CD14-positive monocyte (primary cell): ENCODE results near the gene MIF4GD. TPM values are rescaled to one million over a fixed set of nuclear protein-coding genes. Genes with fewer than 3 reads are reported as not detected.

Source experiments
- DNase-seq, 3 donors: peaks; one replicate each; pipeline ENCODE4 v3.0.0-alpha.2; 2011 to 2022
- H2AFZ ChIP-seq: 2 replicates; pipeline ENCODE4 v1.6.0; 2012; ENCODE audit warnings: mild to moderate bottlenecking, low read depth, low read length, inconsistent platforms; ENCODE audit not compliant: insufficient read depth, poor library complexity, severe bottlenecking
- H3K27ac ChIP-seq, 2 donors: 1 replicate in 1 of 2; 2 replicates in 1 of 2; pipeline ENCODE4 v1.5.1; 2012 to 2013; ENCODE audit warnings: low read length in 2 of 2, control low read depth in 1 of 2, inconsistent platforms in 1 of 2, low read depth in 1 of 2, mild to moderate bottlenecking in 1 of 2
- H3K27me3 ChIP-seq, 2 donors: one replicate each; pipeline versions ENCODE4 v1.6.0 to v1.6.1; 2011 to 2013; ENCODE audit warnings: low read length in 2 of 2; ENCODE audit not compliant: control insufficient read depth in 2 of 2, insufficient read depth in 2 of 2
- H3K36me3 ChIP-seq, 2 donors: replicated peaks in 1 of 2; 1 replicate in 1 of 2; 2 replicates in 1 of 2; pipeline versions ENCODE4 v1.5.1 to v1.6.1; 2012 to 2013; ENCODE audit warnings: low read length in 2 of 2, control low read depth in 1 of 2, inconsistent platforms in 1 of 2, mild to moderate bottlenecking in 1 of 2; ENCODE audit not compliant: insufficient read depth in 2 of 2, control insufficient read depth in 1 of 2
- H3K4me1 ChIP-seq, 2 donors: 1 replicate in 1 of 2; 2 replicates in 1 of 2; pipeline versions ENCODE4 v1.5.1 to v1.6.1; 2012 to 2013; ENCODE audit warnings: low read length in 2 of 2, control low read depth in 1 of 2, inconsistent platforms in 1 of 2, mild to moderate bottlenecking in 1 of 2, moderate library complexity in 1 of 2; ENCODE audit not compliant: insufficient read depth in 2 of 2, control insufficient read depth in 1 of 2
- H3K4me2 ChIP-seq: replicated peaks from 2 replicates; pipeline ENCODE3; 2012; ENCODE audit warnings: low read length, moderate library complexity, mild to moderate bottlenecking; ENCODE audit not compliant: poor library complexity, severe bottlenecking; ENCODE audit errors: extremely low read depth
- H3K4me3 ChIP-seq, 3 experiments: fragments of 200-600 bp in 1 of 3; sonication (generic) in 1 of 3; replicated peaks in 1 of 3; 1 replicate in 2 of 3; 2 replicates in 1 of 3; pipeline ENCODE4 v1.5.1; 2011 to 2013; ENCODE audit warnings: low read length in 3 of 3, mild to moderate bottlenecking in 3 of 3, control low read depth in 2 of 3, low read depth in 2 of 3, inconsistent platforms in 1 of 3, moderate library complexity in 1 of 3
- H3K79me2 ChIP-seq: 2 replicates; pipeline ENCODE4 v1.6.0; 2012; ENCODE audit warnings: mild to moderate bottlenecking, control low read depth, inconsistent platforms, low read length, moderate library complexity; ENCODE audit not compliant: insufficient read depth
- H3K9ac ChIP-seq: 2 replicates; pipeline ENCODE4 v1.6.0; 2017; ENCODE audit warnings: low read length, mild to moderate bottlenecking; ENCODE audit not compliant: insufficient read depth, poor library complexity, severe bottlenecking
- H3K9me3 ChIP-seq, 2 donors: replicated peaks in 1 of 2; 1 replicate in 1 of 2; 2 replicates in 1 of 2; pipeline versions ENCODE4 v1.5.1 to v1.6.1; 2012 to 2013; ENCODE audit warnings: low read length in 2 of 2, control low read depth in 1 of 2; ENCODE audit not compliant: control insufficient read depth in 1 of 2, insufficient read depth in 1 of 2
- H4K20me1 ChIP-seq: 2 replicates; pipeline ENCODE4 v1.6.0; 2012; ENCODE audit warnings: mild to moderate bottlenecking, low read length, control low read depth, moderate library complexity; ENCODE audit not compliant: insufficient read depth
- H3K27ac Mint-ChIP-seq, 7 donors: one replicate each; pipeline ENCODE4 v1.8.0; 2020; ENCODE audit warnings: mild to moderate bottlenecking in 7 of 7, mixed read lengths in 7 of 7, moderate library complexity in 6 of 7, inconsistent platforms in 2 of 7
- H3K27me3 Mint-ChIP-seq, 3 donors: one replicate each; pipeline ENCODE4 v1.8.0; 2021 to 2022; ENCODE audit warnings: low read depth in 3 of 3, mild to moderate bottlenecking in 3 of 3, mixed read lengths in 3 of 3, moderate library complexity in 3 of 3, inconsistent platforms in 1 of 3
- H3K36me3 Mint-ChIP-seq, 2 donors: one replicate each; pipeline ENCODE4 v1.8.0; 2020; ENCODE audit warnings: mixed read lengths in 2 of 2, inconsistent platforms in 1 of 2, mild to moderate bottlenecking in 1 of 2
- H3K4me1 Mint-ChIP-seq: one replicate; pipeline ENCODE4 v1.8.0; 2020; ENCODE audit warnings: mild to moderate bottlenecking, mixed read lengths
- H3K4me3 Mint-ChIP-seq, 2 donors: one replicate each; pipeline ENCODE4 v1.8.0; 2020; ENCODE audit warnings: mild to moderate bottlenecking in 2 of 2, mixed read lengths in 2 of 2, moderate library complexity in 1 of 2
- H3K9me3 Mint-ChIP-seq, 7 donors: one replicate each; pipeline ENCODE4 v1.8.0; 2020 to 2022; ENCODE audit warnings: mixed read lengths in 7 of 7, mild to moderate bottlenecking in 6 of 7, moderate library complexity in 6 of 7, inconsistent platforms in 2 of 7
- CTCF ChIP-seq: fragments of 200-600 bp; IDR thresholded peaks from one replicate; pipeline ENCODE4 v1.8.0; 2022; ENCODE audit warnings: antibody characterized with exemption, mild to moderate bottlenecking
- WGBS: methylation state at CpG from one replicate; pipeline ENCODE4 v1.1.5; 2013; ENCODE audit warnings: missing lambda C conversion rate; ENCODE audit not compliant: insufficient coverage; 5-methylcytosine and 5-hydroxymethylcytosine counted together
- intact Hi-C, 2 donors: fragments of 100-400 bp; cut with micrococcal nuclease; formaldehyde crosslinking; loops; one replicate each; pipeline versions ENCODE4 v1.15.0 to v1.15.1; 2023
- polyA plus RNA-seq, 3 donors: library from polyadenylated mRNA; depleted of rRNA in 1 of 3; unstranded in 2 of 3; stranded (reverse) in 1 of 3; fragments of 300-500 nt in 2 of 3; fragments of >200 nt in 1 of 3; fragmentation: Illumina TruSeq in 2 of 3; gene quantifications; 1 replicate in 2 of 3; 2 replicates in 1 of 3; pipeline ENCODE4 v1.2.3, GENCODE V29; 2012 to 2021

Gene MIF4GD
- polyA plus RNA-seq, 3 donors: 66.9 to 103 (median 80.6) TPM

GRCh38 chr17:75262112-75262606, 8.9 kb downstream of the MIF4GD start:
- Histone ChIP-seq H3K4me1 (peaks cover 48 to 57% of the 10 kb centered on the region in 2 donors), H3K9me3 (no peaks in the 10 kb centered on the region), H3K27me3 (no peaks in the 10 kb centered on the region), H3K4me2 (peak overlapping the region; percentile 92), H3K36me3 (peaks cover 11 to 36% of the 10 kb centered on the region in 2 donors), H4K20me1 (peaks cover 16% of the 10 kb centered on the region), H3K79me2 (peaks cover 95% of the 10 kb centered on the region), H3K27ac (peak overlapping the region; percentile 90 to 99), H3K9ac (peak overlapping the region; percentile 98), H3K4me3 (peak overlapping the region; percentile 81 to 97 (median 89)), H2AFZ (peak overlapping the region; percentile 94)
- Mint-ChIP-seq H3K4me3 (peak overlapping the region; percentile 98 to 99), H3K27me3 (peaks cover 0 to 2% (median 0%) of the 10 kb centered on the region in 3 donors), H3K4me1 (peaks cover 64% of the 10 kb centered on the region), H3K27ac (peak overlapping the region; percentile 98 to 100 (median 99)), H3K36me3 (peaks cover 32 to 53% of the 10 kb centered on the region in 2 donors), H3K9me3 (peaks cover 0 to 2% (median 0%) of the 10 kb centered on the region in 7 donors)
- WGBS: 0% methylated on average over 15 of the region's 23 CpGs
- intact Hi-C loops: loop anchor here in 1 of 2 donors (10.0 kb wide), 2 partner anchors 227 to 323 kb away; partner anchors contain the start of gene MYO15B
- DNase-seq: peak in 1 of 3 donors; percentile 3
- TF ChIP-seq CTCF: no peak

- Mint-ChIP-seq H3K27me3 (peaks cover 0 to 2% (median 0%) of the 10 kb centered on the region in 3 donors), H3K36me3 (peaks cover 25 to 48% of the 10 kb centered on the region in 2 donors), H3K27ac (peak within 1 kb of the TSS; percentile 98 to 100 (median 99)), H3K4me3 (peak within 1 kb of the TSS; percentile 98 to 99), H3K9me3 (no peaks in the 10 kb centered on the region), H3K4me1 (peaks cover 64% of the 10 kb centered on the region)
- Histone ChIP-seq H3K4me2 (peak within 1 kb of the TSS; percentile 92), H3K27me3 (no peaks in the 10 kb centered on the region), H3K27ac (peak within 1 kb of the TSS; percentile 90 to 99), H3K79me2 (peaks cover 92% of the 10 kb centered on the region), H3K4me1 (peaks cover 43 to 50% of the 10 kb centered on the region in 2 donors), H3K36me3 (peaks cover 11 to 35% of the 10 kb centered on the region in 2 donors), H2AFZ (peak within 1 kb of the TSS; percentile 94), H4K20me1 (peaks cover 16% of the 10 kb centered on the region), H3K9ac (peak within 1 kb of the TSS; percentile 98), H3K4me3 (peak within 1 kb of the TSS; percentile 81 to 97 (median 89)), H3K9me3 (no peaks in the 10 kb centered on the region)
- no peak for TF ChIP-seq CTCF
- peak; percentile 88 to 92 (median 91) for DNase-seq
- intact Hi-C loops: loop anchor here in 1 of 2 donors (2.0 to 10.0 kb wide), 3 partner anchors 57 to 323 kb away; partner anchors contain the start of genes MYO15B and NUP85
- under 1% methylated on average over 68 of the region's 69 CpGs for WGBS
These were observed 9.5 kb downstream of the MIF4GD start, which contains the start of the genes GGA3 and MRPS7 for GRCh38 chr17:75261336-75262111. GGA3 (minus strand) TSS chr17:75261606; CDS start chr17:75261587, 19 bp downstream. MRPS7 (plus strand) TSS chr17:75261879; CDS start chr17:75261901, 22 bp downstream.
